Activated CD8-positive, alpha-beta T cell treated with anti-CD3 and anti-CD28 coated beads for 36 hours (primary cell): ENCODE data around the gene BTF3L4. TPM values are rescaled to one million over a fixed set of nuclear protein-coding genes. Genes with fewer than 3 reads are reported as not detected.
"Not testable (repeated sequence)": the region's sequence is repeated elsewhere in the genome, so short reads cannot be mapped to it uniquely, and the experiment has no call there.

Source experiments
- ATAC-seq: fragments of 200-7000 bp; cut with Tn5 transposase; one replicate; pipeline ENCODE4 v1.10.0; 2021; ENCODE audit warnings: mild to moderate bottlenecking, moderate library complexity
- CTCF ChIA-PET: fragments of 350-600 bp; sonication (Branson Sonifier 250); formaldehyde crosslinking; loops from one replicate; lab custom pipeline; 2021; ENCODE audit warnings: antibody characterized with exemption; lab: Charles Lee
- POLR2A ChIA-PET: fragments of 350-600 bp; sonication (Branson Sonifier 250); formaldehyde crosslinking; loops from one replicate; lab custom pipeline; 2021; ENCODE audit warnings: antibody characterized with exemption; lab: Charles Lee
- DNase-seq: peaks from one replicate; pipeline ENCODE4 v3.0.0-alpha.2; 2020
- H3K27ac Mint-ChIP-seq: one replicate; pipeline ENCODE4 v1.8.0; 2021; ENCODE audit warnings: mild to moderate bottlenecking, mixed read lengths
- H3K27me3 Mint-ChIP-seq: one replicate; pipeline ENCODE4 v1.8.0; 2021; ENCODE audit warnings: mixed read lengths
- H3K36me3 Mint-ChIP-seq: one replicate; pipeline ENCODE4 v1.8.0; 2021; ENCODE audit warnings: low read depth, mixed read lengths
- H3K4me1 Mint-ChIP-seq: one replicate; pipeline ENCODE4 v1.8.0; 2021; ENCODE audit warnings: low read depth, mixed read lengths
- H3K4me3 Mint-ChIP-seq: one replicate; pipeline ENCODE4 v1.8.0; 2021; ENCODE audit warnings: mild to moderate bottlenecking, moderate library complexity, mixed read lengths
- H3K9me3 Mint-ChIP-seq: one replicate; pipeline ENCODE4 v1.8.0; 2021; ENCODE audit warnings: mixed read lengths
- CTCF ChIP-seq: fragments of 200-600 bp; IDR thresholded peaks from one replicate; pipeline ENCODE4 v1.8.0; 2022; ENCODE audit warnings: antibody characterized with exemption, mild to moderate bottlenecking
- intact Hi-C: fragments of 100-400 bp; cut with micrococcal nuclease; formaldehyde crosslinking; loops from one replicate; pipeline ENCODE4 v1.10.0; 2022
- total RNA-seq, 2 experiments: library from RNA; stranded (reverse); gene quantifications; one replicate each; pipeline ENCODE4 v1.2.3, GENCODE V29; 2021

BTF3L4 gene
- total RNA-seq, 2 experiments from 2014 or later = 30.0 to 33.1 TPM

- H3K27ac Mint-ChIP-seq = no peak overlapping the region
- H3K36me3 Mint-ChIP-seq = peaks cover 30% of the 10 kb centered on the region
- H3K4me1 Mint-ChIP-seq = peaks cover 14% of the 10 kb centered on the region
- intact Hi-C loops = no loop called here
- H3K27me3 Mint-ChIP-seq = no peaks in the 10 kb centered on the region
- H3K9me3 Mint-ChIP-seq = no peaks in the 10 kb centered on the region
- no peak overlapping the region for H3K4me3 Mint-ChIP-seq
- CTCF ChIA-PET = interaction anchor here (0.6 kb wide), 1 partner anchor 9 kb away, joined by 3 read pairs; no protein-coding TSS in a partner anchor
- TF ChIP-seq CTCF = no peak
- POLR2A ChIA-PET = no interaction called here
- ATAC-seq = no peak
- no peak for DNase-seq
Observed at GRCh38 chr1:52026278-52026677, 29.8 kb upstream of the BTF3L4 start.

- intact Hi-C loops = no loop called here
- DNase-seq (no peak), ATAC-seq (no peak)
- no peaks in the 10 kb centered on the region for H3K9me3 Mint-ChIP-seq
- no peak for TF ChIP-seq CTCF
- ChIA-PET POLR2A (no interaction called here), CTCF (no interaction called here)
- H3K27ac Mint-ChIP-seq = no peak overlapping the region
- peaks cover 44% of the 10 kb centered on the region for H3K36me3 Mint-ChIP-seq
- no peak overlapping the region for H3K4me3 Mint-ChIP-seq
- H3K27me3 Mint-ChIP-seq = no peaks in the 10 kb centered on the region
- peaks cover 20% of the 10 kb centered on the region for H3K4me1 Mint-ChIP-seq
Observed at GRCh38 chr1:52028328-52028727, 27.8 kb upstream of the BTF3L4 start.

GRCh38 chr1:52028839-52029238, 27.3 kb upstream of the BTF3L4 start:
- CTCF ChIA-PET = interaction anchor here (1.0 to 1.3 kb wide), 2 partner anchors 28 to 132 kb away, joined by 3 to 4 read pairs; partner anchors contain the start of gene BTF3L4

GRCh38 chr1:52032124-52032784, 23.8 kb upstream of the BTF3L4 start:
- Mint-ChIP-seq H3K27ac (peak overlapping the region; percentile 94), H3K9me3 (no peaks in the 10 kb centered on the region), H3K4me3 (peak overlapping the region; percentile 91), H3K36me3 (peaks cover 37% of the 10 kb centered on the region), H3K27me3 (no peaks in the 10 kb centered on the region), H3K4me1 (peaks cover 27% of the 10 kb centered on the region)
- POLR2A ChIA-PET = interaction anchor here (0.9 to 3.8 kb wide), 5 partner anchors 9 to 170 kb away, joined by 3 to 24 read pairs (median 4); partner anchors contain the start of genes BTF3L4 and TXNDC12
- intact Hi-C loops = no loop called here
- CTCF ChIA-PET = no interaction called here
- TF ChIP-seq CTCF = no peak
- ATAC-seq (no peak), DNase-seq (peak; percentile 14)

More at GRCh38 chr1:52028839-52029238, 27.3 kb upstream of the BTF3L4 start:
- Mint-ChIP-seq H3K4me1 (peaks cover 23% of the 10 kb centered on the region), H3K36me3 (peaks cover 46% of the 10 kb centered on the region)
- H3K9me3 Mint-ChIP-seq, H3K4me3 Mint-ChIP-seq, H3K27me3 Mint-ChIP-seq, DNase-seq, ATAC-seq, intact Hi-C loops, POLR2A ChIA-PET, H3K27ac Mint-ChIP-seq: not testable (repeated sequence)

GRCh38 chr1:52032785-52033131, 23.3 kb upstream of the BTF3L4 start:
- Mint-ChIP-seq H3K27ac (peak overlapping the region; percentile 94), H3K4me1 (peaks cover 27% of the 10 kb centered on the region), H3K36me3 (peaks cover 37% of the 10 kb centered on the region), H3K27me3 (no peaks in the 10 kb centered on the region), H3K4me3 (peak overlapping the region; percentile 91), H3K9me3 (no peaks in the 10 kb centered on the region)
- POLR2A ChIA-PET = interaction anchor here (0.9 to 3.8 kb wide), 9 partner anchors 9 to 171 kb away, joined by 3 to 24 read pairs (median 4); partner anchors contain the start of genes BTF3L4, TXNDC12 and ZFYVE9
- CTCF ChIA-PET = interaction anchor here (2.0 kb wide), 1 partner anchor 136 kb away, joined by 4 read pairs; no protein-coding TSS in a partner anchor
- TF ChIP-seq CTCF = no peak
- DNase-seq (peak; percentile 23), ATAC-seq (no peak)
- intact Hi-C loops = no loop called here
